Measurements from ENCODE around the gene RAB33B.

- TF ChIP-seq, protein P1, sequence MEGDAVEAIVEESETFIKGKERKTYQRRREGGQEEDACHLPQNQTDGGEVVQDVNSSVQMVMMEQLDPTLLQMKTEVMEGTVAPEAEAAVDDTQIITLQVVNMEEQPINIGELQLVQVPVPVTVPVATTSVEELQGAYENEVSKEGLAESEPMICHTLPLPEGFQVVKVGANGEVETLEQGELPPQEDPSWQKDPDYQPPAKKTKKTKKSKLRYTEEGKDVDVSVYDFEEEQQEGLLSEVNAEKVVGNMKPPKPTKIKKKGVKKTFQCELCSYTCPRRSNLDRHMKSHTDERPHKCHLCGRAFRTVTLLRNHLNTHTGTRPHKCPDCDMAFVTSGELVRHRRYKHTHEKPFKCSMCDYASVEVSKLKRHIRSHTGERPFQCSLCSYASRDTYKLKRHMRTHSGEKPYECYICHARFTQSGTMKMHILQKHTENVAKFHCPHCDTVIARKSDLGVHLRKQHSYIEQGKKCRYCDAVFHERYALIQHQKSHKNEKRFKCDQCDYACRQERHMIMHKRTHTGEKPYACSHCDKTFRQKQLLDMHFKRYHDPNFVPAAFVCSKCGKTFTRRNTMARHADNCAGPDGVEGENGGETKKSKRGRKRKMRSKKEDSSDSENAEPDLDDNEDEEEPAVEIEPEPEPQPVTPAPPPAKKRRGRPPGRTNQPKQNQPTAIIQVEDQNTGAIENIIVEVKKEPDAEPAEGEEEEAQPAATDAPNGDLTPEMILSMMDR (IDR thresholded peaks at IDR 0.05 in 2 of 3, conservative IDR thresholded peaks at IDR 0.05 in 1 of 3; ENCODE audit: control insufficient read depth in 2 of 3, extremely low read depth in 1 of 3, insufficient read depth in 1 of 3, low read depth in 3 of 3, low read length in 3 of 3): no peak
- TF ChIP-seq EZH2 (IDR thresholded peaks at IDR 0.05; ENCODE audit: borderline replicate concordance, control insufficient read depth, low read depth, low read length) (no peak), SMAD1 (IDR thresholded peaks at IDR 0.05; ENCODE audit: low read depth, partially characterized antibody) (no peak), TCF7 (IDR thresholded peaks at IDR 0.05; ENCODE audit: borderline replicate concordance) (no peak), CREB1 (IDR thresholded peaks at IDR 0.05; ENCODE audit: low read depth) (no peak), EP300 (IDR thresholded peaks at IDR 0.05; ENCODE audit: borderline replicate concordance in 1 of 2, control insufficient read depth in 1 of 2, low read depth in 2 of 2, low read length in 2 of 2) (no peak), POLR2AphosphoS5 (IDR thresholded peaks at IDR 0.05; ENCODE audit: low read length) (no peak), ELK1 (IDR thresholded peaks at IDR 0.05; ENCODE audit: low read depth, low read length) (no peak), FOXM1 (IDR thresholded peaks at IDR 0.05; ENCODE audit: low read depth, low read length) (no peak), REST (IDR thresholded peaks at IDR 0.05; ENCODE audit: low read depth, low read length) (no peak), CHD2 (IDR thresholded peaks at IDR 0.05; ENCODE audit: borderline replicate concordance, low read depth, low read length) (no peak), SUPT20H (IDR thresholded peaks at IDR 0.05; ENCODE audit: borderline replicate concordance, control insufficient read depth, low read depth, low read length) (no peak)
These were observed 12.0 kb downstream of the RAB33B start for GRCh38 chr4:139465922-139466321.

All from GM12878 (cell line).